Activated T-cell treated with anti-CD3 and anti-CD28 coated beads, Interleukin-2, amount 50 U/mL, for 4 hours (primary cell): ENCODE results near the gene LITAFD. TPM values are rescaled to one million over a fixed set of nuclear protein-coding genes. Genes with fewer than 3 reads are reported as not detected.

Source experiments
- ATAC-seq, 2 donors: fragments of 200-7000 bp; cut with Tn5 transposase; one replicate each; pipeline ENCODE4 v1.10.0; 2021
- DNase-seq: peaks from one replicate; pipeline ENCODE4 v3.0.0-alpha.2; 2020
- H3K27me3 Mint-ChIP-seq: one replicate; pipeline ENCODE4 v1.8.0; 2021; ENCODE audit warnings: low read depth, mixed read lengths
- H3K36me3 Mint-ChIP-seq: one replicate; pipeline ENCODE4 v1.8.0; 2022; ENCODE audit warnings: mixed read lengths; ENCODE audit not compliant: insufficient read depth
- H3K4me1 Mint-ChIP-seq: one replicate; pipeline ENCODE4 v1.8.0; 2021; ENCODE audit warnings: low read depth, mixed read lengths
- H3K4me3 Mint-ChIP-seq: one replicate; pipeline ENCODE4 v1.8.0; 2021; ENCODE audit warnings: mild to moderate bottlenecking, moderate library complexity, mixed read lengths
- H3K9me3 Mint-ChIP-seq: one replicate; pipeline ENCODE4 v1.8.0; 2021; ENCODE audit warnings: mixed read lengths
- total RNA-seq, 3 donors: library from RNA; stranded (reverse); gene quantifications; one replicate each; pipeline ENCODE4 v1.2.1, GENCODE V29; 2021

Gene LITAFD
- total RNA-seq, 3 donors from 2014 or later, result not detected

DNA sequence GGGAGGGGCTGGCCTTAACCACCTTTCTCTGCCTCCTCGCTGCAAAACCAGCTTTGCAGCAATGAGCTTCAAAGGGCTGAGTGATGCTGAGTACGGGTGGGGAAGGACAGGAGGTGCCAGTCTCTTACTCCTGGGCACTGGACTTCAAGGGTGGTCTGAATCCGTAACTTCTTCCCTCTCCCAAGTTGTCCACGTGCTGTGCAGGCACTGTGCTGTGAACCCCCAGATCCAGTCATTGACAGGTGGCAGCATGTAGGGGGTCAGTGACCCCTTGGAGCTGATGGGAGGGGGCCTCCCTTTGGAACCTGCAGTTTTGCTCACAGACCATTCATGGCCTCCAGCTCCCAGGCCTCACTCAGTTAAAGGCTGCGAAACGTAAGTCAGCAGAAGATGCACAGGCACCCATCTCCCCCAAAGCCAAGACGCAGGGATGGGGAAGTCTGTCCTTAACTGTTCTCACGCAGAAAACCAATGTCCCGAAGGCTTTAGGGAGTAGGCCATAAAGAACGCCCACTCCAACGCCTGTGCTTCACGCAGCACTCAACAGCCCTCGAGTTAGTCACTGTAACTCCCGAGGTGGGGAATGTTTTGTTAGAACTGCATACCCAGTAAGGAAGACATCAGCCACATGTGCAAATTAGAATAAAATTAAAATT is 7.9 kb downstream of the LITAFD start:
- Mint-ChIP-seq H3K9me3 (no peaks in the 10 kb centered on the region), H3K4me3 (no peak overlapping the region), H3K36me3 (peaks cover 38% of the 10 kb centered on the region), H3K4me1 (peaks cover 40% of the 10 kb centered on the region), H3K27me3 (peaks cover 4% of the 10 kb centered on the region)
- no peak for ATAC-seq
- no peak for DNase-seq

DNA sequence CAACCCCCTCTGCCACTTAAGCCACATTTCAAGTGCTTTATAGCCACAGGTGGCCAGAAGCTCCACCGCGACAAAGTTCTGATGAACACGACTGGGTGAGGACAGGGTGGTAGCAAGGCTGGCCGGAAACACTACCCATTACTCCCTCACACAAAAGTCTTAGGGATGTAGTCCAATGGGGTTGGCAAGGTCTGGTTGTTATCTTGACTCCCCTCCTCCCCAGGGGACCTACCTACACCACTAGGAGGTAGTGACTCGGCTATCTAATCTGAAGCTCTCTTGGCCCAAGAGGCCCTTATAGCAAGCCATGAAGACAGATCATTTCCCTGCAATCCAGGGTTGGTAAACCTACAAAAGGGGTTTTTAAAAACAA is 8.4 kb downstream of the LITAFD start:
- Mint-ChIP-seq H3K27me3 (peaks cover 4% of the 10 kb centered on the region), H3K4me3 (no peak overlapping the region), H3K36me3 (peaks cover 43% of the 10 kb centered on the region), H3K4me1 (peaks cover 38% of the 10 kb centered on the region), H3K9me3 (no peaks in the 10 kb centered on the region)
- no peak for ATAC-seq
- DNase-seq, result no peak

DNA sequence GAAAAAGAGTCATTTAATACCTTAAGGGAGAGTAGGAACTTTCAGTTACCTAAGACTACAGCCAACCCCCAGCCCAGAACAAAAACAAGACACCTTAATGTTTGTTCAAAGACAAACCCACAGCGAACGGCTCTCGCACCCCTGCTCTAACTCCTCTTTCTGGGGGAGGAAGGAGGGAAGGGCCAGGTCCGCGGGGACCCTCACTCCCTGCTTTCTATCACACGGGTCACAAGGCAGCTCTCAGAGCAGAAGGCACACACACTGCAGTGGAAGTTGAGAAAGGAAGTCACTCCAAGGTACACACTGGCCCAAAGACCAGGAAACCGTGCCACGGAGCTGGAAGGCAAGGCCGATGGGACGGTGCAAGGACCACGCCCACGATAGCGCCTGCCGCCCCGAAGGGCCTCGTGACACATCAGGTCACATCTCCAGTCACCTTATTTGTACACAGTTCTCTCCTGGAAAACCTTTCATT is 10.0 kb downstream of the LITAFD start:
- peak overlapping the region; percentile 67 for H3K4me3 Mint-ChIP-seq
- no peak for DNase-seq
- ATAC-seq, result peak; percentile 13 to 35
- no peaks in the 10 kb centered on the region for H3K27me3 Mint-ChIP-seq
- H3K4me1 Mint-ChIP-seq, result peaks cover 30% of the 10 kb centered on the region
- no peaks in the 10 kb centered on the region for H3K9me3 Mint-ChIP-seq
- H3K36me3 Mint-ChIP-seq, result peaks cover 51% of the 10 kb centered on the region

- ATAC-seq (no peak), DNase-seq (no peak)
- Mint-ChIP-seq H3K36me3 (peaks cover 62% of the 10 kb centered on the region), H3K4me3 (no peak overlapping the region), H3K4me1 (peaks cover 27% of the 10 kb centered on the region), H3K9me3 (no peaks in the 10 kb centered on the region), H3K27me3 (no peaks in the 10 kb centered on the region)
These were observed 11.3 kb downstream of the LITAFD start for GRCh38 chr16:8893426-8893825.

DNA sequence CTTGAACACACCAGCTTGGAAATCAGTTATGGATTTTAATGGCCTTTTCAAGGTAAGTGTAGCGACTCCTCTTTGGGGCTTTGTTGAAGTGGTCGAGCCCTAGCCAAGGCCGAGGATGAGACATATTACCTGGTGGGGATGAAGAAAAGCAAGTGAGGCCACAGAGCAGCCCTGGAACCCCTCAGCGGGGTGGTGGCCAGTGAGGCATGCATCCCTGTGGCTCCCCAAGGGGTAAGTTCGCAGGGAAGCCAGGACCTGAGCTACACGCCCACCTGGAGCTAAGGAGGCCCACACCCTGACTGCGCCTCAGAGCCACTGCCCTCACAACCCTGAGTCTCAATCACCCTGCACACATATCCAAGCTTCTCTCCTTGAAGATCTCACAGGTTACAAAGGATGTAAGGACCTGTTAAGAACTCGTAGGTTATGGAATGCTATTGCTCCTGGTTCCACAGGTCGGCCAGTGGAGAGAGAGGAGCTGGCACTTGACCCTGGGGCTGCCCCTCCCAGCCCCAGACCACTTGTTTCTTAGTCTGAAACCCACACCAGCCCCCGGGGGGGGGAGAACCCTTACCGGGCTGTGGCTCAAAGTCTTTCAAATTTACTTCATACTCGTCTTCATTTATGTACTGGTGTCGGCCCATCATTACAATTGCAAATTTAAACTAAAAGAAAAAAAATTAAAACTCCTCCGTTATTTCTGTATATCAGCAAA is 12.0 kb downstream of the LITAFD start:
- H3K9me3 Mint-ChIP-seq, result no peaks in the 10 kb centered on the region
- no peak for ATAC-seq
- H3K4me3 Mint-ChIP-seq, result no peak overlapping the region
- H3K4me1 Mint-ChIP-seq, result peaks cover 27% of the 10 kb centered on the region
- peaks cover 66% of the 10 kb centered on the region for H3K36me3 Mint-ChIP-seq
- no peaks in the 10 kb centered on the region for H3K27me3 Mint-ChIP-seq
- DNase-seq, result no peak

- H3K4me1 Mint-ChIP-seq, result peaks cover 27% of the 10 kb centered on the region
- no peaks in the 10 kb centered on the region for H3K27me3 Mint-ChIP-seq
- ATAC-seq (no peak), DNase-seq (no peak)
- peaks cover 71% of the 10 kb centered on the region for H3K36me3 Mint-ChIP-seq
- H3K9me3 Mint-ChIP-seq, result no peaks in the 10 kb centered on the region
- no peak overlapping the region for H3K4me3 Mint-ChIP-seq
These were observed 12.7 kb downstream of the LITAFD start for GRCh38 chr16:8894736-8895334.

GRCh38 chr16:8898660-8899318 is 16.6 kb downstream of the LITAFD start:
- Mint-ChIP-seq H3K36me3 (peaks cover 66% of the 10 kb centered on the region), H3K4me1 (no peaks in the 10 kb centered on the region), H3K27me3 (no peaks in the 10 kb centered on the region), H3K4me3 (no peak overlapping the region), H3K9me3 (no peaks in the 10 kb centered on the region)
- ATAC-seq (no peak), DNase-seq (no peak)

GRCh38 chr16:8899709-8900317 is 17.7 kb downstream of the LITAFD start:
- Mint-ChIP-seq H3K36me3 (peaks cover 64% of the 10 kb centered on the region), H3K4me3 (no peak overlapping the region), H3K9me3 (no peaks in the 10 kb centered on the region), H3K4me1 (no peaks in the 10 kb centered on the region), H3K27me3 (no peaks in the 10 kb centered on the region)
- ATAC-seq (no peak), DNase-seq (no peak)

DNA sequence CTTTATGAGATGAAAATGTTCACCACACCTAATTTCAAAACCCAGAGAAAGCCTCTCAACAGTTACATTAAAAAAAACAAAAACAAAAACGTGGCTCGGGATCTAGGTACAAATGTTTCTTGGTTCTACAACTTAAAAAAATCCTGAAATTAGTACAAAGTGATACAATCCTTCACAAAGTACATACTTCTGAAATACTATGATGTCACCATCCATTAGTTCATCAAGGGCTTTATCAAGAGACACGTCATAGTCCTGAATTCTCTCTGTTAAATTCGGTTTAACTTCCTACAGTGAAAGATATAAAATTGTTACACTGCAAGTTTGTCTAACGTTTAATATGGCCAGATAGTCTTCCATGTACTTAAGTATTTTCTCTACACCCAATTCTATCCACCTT is 18.2 kb downstream of the LITAFD start:
- no peaks in the 10 kb centered on the region for H3K4me1 Mint-ChIP-seq
- no peak overlapping the region for H3K4me3 Mint-ChIP-seq
- no peak for DNase-seq
- H3K27me3 Mint-ChIP-seq, result no peaks in the 10 kb centered on the region
- no peak for ATAC-seq
- peaks cover 63% of the 10 kb centered on the region for H3K36me3 Mint-ChIP-seq
- H3K9me3 Mint-ChIP-seq, result no peaks in the 10 kb centered on the region

DNA sequence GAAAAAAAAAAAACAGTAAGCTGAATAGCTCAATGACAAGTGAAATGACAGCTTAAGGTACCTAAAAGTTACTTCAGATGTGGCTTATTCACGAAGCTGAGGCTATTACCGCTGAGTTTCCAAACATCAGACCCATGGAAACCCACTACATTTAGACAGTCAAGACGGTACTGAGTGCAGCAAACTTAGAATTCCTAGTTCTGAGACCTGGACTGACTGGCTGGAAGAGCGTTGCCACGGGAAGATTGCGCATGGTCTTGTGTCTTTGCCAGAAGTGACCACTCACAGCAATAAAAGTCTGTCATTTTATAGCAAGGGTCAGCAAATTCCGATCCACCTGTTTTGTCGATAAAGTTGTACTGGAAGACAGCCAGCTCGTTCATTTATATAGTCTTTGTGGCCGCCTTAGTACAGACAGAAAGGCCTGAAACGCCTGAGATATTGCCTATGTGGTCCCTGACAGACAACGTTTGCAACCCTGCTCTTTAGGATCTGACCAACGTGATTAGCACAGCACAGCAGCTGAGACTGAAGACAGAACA is 19.2 kb downstream of the LITAFD start:
- H3K4me3 Mint-ChIP-seq, result no peak overlapping the region
- DNase-seq (no peak), ATAC-seq (no peak)
- peaks cover 70% of the 10 kb centered on the region for H3K36me3 Mint-ChIP-seq
- H3K4me1 Mint-ChIP-seq, result no peaks in the 10 kb centered on the region
- no peaks in the 10 kb centered on the region for H3K27me3 Mint-ChIP-seq
- H3K9me3 Mint-ChIP-seq, result no peaks in the 10 kb centered on the region

GRCh38 chr16:8903004-8903403 is 20.9 kb downstream of the LITAFD start:
- Mint-ChIP-seq H3K9me3 (no peaks in the 10 kb centered on the region), H3K36me3 (peaks cover 67% of the 10 kb centered on the region), H3K4me3 (no peak overlapping the region), H3K27me3 (no peaks in the 10 kb centered on the region), H3K4me1 (peaks cover 5% of the 10 kb centered on the region)
- no peak for DNase-seq
- no peak for ATAC-seq

- Mint-ChIP-seq H3K4me1 (peaks cover 9% of the 10 kb centered on the region), H3K36me3 (peaks cover 67% of the 10 kb centered on the region), H3K9me3 (no peaks in the 10 kb centered on the region), H3K27me3 (no peaks in the 10 kb centered on the region), H3K4me3 (no peak overlapping the region)
- ATAC-seq, result no peak
- DNase-seq, result no peak
These were observed 21.9 kb downstream of the LITAFD start for GRCh38 chr16:8904018-8904430.

GRCh38 chr16:8905168-8905762 is 23.1 kb downstream of the LITAFD start:
- Mint-ChIP-seq H3K4me3 (no peak overlapping the region), H3K27me3 (no peaks in the 10 kb centered on the region), H3K4me1 (peaks cover 14% of the 10 kb centered on the region), H3K9me3 (no peaks in the 10 kb centered on the region), H3K36me3 (peaks cover 63% of the 10 kb centered on the region)
- DNase-seq, result no peak
- peak; percentile 48 to 63 for ATAC-seq
